ENCODE measurements around the gene RAPSN. TPM values are rescaled to one million over a fixed set of nuclear protein-coding genes. Genes with fewer than 3 reads are reported as not detected.

Gene RAPSN
- total RNA-seq, 4 donors from 2014 or later: 0.42 to 1.4 (median 0.70) TPM

- H3K4me1 ChIP-seq: no peaks in the 10 kb centered on the region
- DNase-seq (ENCODE audit: extremely low spot score): no peak
- TF ChIP-seq POLR2A (IDR thresholded peaks at IDR 0.05; ENCODE audit: low read depth): no peak
- TF ChIP-seq EP300 (IDR thresholded peaks at IDR 0.05): no peak
- no peak for TF ChIP-seq POLR2AphosphoS5 (IDR thresholded peaks at IDR 0.05)
- TF ChIP-seq, protein P1, sequence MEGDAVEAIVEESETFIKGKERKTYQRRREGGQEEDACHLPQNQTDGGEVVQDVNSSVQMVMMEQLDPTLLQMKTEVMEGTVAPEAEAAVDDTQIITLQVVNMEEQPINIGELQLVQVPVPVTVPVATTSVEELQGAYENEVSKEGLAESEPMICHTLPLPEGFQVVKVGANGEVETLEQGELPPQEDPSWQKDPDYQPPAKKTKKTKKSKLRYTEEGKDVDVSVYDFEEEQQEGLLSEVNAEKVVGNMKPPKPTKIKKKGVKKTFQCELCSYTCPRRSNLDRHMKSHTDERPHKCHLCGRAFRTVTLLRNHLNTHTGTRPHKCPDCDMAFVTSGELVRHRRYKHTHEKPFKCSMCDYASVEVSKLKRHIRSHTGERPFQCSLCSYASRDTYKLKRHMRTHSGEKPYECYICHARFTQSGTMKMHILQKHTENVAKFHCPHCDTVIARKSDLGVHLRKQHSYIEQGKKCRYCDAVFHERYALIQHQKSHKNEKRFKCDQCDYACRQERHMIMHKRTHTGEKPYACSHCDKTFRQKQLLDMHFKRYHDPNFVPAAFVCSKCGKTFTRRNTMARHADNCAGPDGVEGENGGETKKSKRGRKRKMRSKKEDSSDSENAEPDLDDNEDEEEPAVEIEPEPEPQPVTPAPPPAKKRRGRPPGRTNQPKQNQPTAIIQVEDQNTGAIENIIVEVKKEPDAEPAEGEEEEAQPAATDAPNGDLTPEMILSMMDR (IDR thresholded peaks at IDR 0.05): no peak
- no peak overlapping the region for H3K4me3 ChIP-seq
- no peak overlapping the region for H3K27ac ChIP-seq (replicated peaks in 1 of 4)
- H3K36me3 ChIP-seq: no peaks in the 10 kb centered on the region
- no peaks in the 10 kb centered on the region for H3K27me3 ChIP-seq
- WGBS: 82% methylated on average over 3 of the region's 3 CpGs
- intact Hi-C loops (cut with DNase I): no loop called here
- no peaks in the 10 kb centered on the region for H3K9me3 ChIP-seq
Observed at GRCh38 chr11:47443817-47444216, 5.1 kb downstream of the RAPSN start.

DNA sequence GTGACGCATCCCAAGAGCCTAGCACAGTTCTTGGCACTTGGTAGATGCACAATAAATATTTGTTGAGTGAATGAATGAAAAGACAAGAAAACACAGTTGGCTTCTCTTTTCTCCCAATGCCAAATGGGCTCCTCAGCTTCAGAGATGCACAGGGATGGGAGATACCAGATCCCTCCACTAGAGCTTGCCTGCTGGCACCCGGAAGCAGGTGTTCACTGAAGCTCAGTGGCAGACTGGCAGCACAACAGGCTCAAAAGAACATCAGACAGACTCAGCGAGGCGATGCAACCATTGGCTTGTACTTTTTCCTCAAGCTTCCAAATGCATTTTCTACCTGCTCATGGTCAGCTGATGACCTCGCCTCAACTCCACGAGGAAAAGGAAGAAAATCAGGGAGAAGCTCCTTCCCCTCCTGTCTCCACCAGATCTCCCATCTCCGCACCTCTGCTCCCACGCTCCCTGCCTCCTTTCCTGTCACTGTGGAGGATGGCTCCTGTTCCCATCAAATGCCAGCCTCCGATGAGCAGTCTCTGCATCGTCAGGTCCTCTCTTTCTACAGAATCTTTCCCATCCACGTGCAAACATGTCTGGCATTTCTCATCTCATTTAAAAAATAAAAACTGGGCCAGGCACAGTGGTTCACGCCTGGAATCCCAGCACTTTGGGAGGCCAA is 5.8 kb downstream of the RAPSN start:
- no peak overlapping the region for H3K4me3 ChIP-seq
- WGBS: 84% methylated on average over 11 of the region's 12 CpGs
- no peak for DNase-seq (ENCODE audit: extremely low spot score)
- no peak overlapping the region for H3K27ac ChIP-seq (replicated peaks in 1 of 4)
- H3K9me3 ChIP-seq: no peaks in the 10 kb centered on the region
- no peaks in the 10 kb centered on the region for H3K27me3 ChIP-seq
- no peak for TF ChIP-seq EP300 (IDR thresholded peaks at IDR 0.05)
- TF ChIP-seq, protein P1 (IDR thresholded peaks at IDR 0.05): no peak
- no peak for TF ChIP-seq POLR2A (IDR thresholded peaks at IDR 0.05; ENCODE audit: low read depth)
- TF ChIP-seq POLR2AphosphoS5 (IDR thresholded peaks at IDR 0.05): no peak
- no peaks in the 10 kb centered on the region for H3K36me3 ChIP-seq
- intact Hi-C loops (cut with DNase I): no loop called here
- peaks cover 0 to under 1% (median under 1%) of the 10 kb centered on the region in 4 donors for H3K4me1 ChIP-seq

- TF ChIP-seq POLR2AphosphoS5 (IDR thresholded peaks at IDR 0.05) (no peak), EP300 (IDR thresholded peaks at IDR 0.05) (no peak), POLR2A (IDR thresholded peaks at IDR 0.05; ENCODE audit: low read depth) (no peak)
- TF ChIP-seq, protein P1 (IDR thresholded peaks at IDR 0.05): no peak
Observed at GRCh38 chr11:47442514-47442913, 6.4 kb downstream of the RAPSN start.

GRCh38 chr11:47441421-47441820 is 7.5 kb downstream of the RAPSN start:
- DNase-seq (ENCODE audit: extremely low spot score): no peak
- peaks cover 5 to 10% (median 9%) of the 10 kb centered on the region in 4 donors for H3K4me1 ChIP-seq
- 91% methylated on average over 11 of the region's 12 CpGs for WGBS
- H3K36me3 ChIP-seq: no peaks in the 10 kb centered on the region
- H3K4me3 ChIP-seq: no peak overlapping the region
- intact Hi-C loops (cut with DNase I): no loop called here
- TF ChIP-seq, protein P1 (IDR thresholded peaks at IDR 0.05): no peak
- TF ChIP-seq POLR2AphosphoS5 (IDR thresholded peaks at IDR 0.05): no peak
- H3K9me3 ChIP-seq: no peaks in the 10 kb centered on the region
- H3K27me3 ChIP-seq: no peaks in the 10 kb centered on the region
- no peak overlapping the region for H3K27ac ChIP-seq (replicated peaks in 1 of 4)

More at GRCh38 chr11:47442514-47442913, 6.4 kb downstream of the RAPSN start:
- Histone ChIP-seq H3K27ac (replicated peaks in 1 of 4) (no peak overlapping the region), H3K4me1 (peaks cover 5 to 7% (median 6%) of the 10 kb centered on the region in 4 donors), H3K36me3 (no peaks in the 10 kb centered on the region), H3K4me3 (no peak overlapping the region), H3K27me3 (no peaks in the 10 kb centered on the region), H3K9me3 (no peaks in the 10 kb centered on the region)
- intact Hi-C loops (cut with DNase I): no loop called here
- WGBS: no CpG with 5 or more reads among the region's 8 CpGs
- DNase-seq (ENCODE audit: extremely low spot score): no peak

DNA sequence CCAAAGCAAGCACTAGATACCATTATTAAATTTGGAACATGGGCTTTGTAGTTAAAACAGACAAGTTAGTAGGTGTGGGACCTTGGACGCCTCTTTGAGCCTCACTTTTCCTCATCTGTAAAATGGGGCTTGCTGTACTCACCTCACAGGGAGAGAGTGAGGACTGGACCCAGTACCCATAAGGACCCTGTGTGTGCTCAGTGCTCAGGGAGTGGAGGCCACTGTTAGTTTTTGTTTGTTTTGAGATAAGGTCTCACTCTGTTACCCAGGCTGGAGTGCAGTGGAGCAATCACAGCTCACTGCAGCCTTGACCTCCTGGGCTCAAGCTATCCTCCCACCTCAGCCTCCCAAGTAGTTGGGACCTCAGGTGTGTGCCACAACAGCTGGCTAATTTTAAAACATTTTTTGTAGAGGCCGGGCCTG is 8.9 kb downstream of the RAPSN start:
- TF ChIP-seq POLR2A (IDR thresholded peaks at IDR 0.05; ENCODE audit: low read depth) (no peak), POLR2AphosphoS5 (IDR thresholded peaks at IDR 0.05) (no peak), EP300 (IDR thresholded peaks at IDR 0.05) (no peak)
- TF ChIP-seq, protein P1 (IDR thresholded peaks at IDR 0.05): no peak
- WGBS: 50% methylated on average over 2 of the region's 2 CpGs
- Histone ChIP-seq H3K4me1 (peaks cover 5 to 10% (median 9%) of the 10 kb centered on the region in 4 donors), H3K9me3 (no peaks in the 10 kb centered on the region), H3K27ac (replicated peaks in 1 of 4) (no peak overlapping the region), H3K27me3 (no peaks in the 10 kb centered on the region), H3K4me3 (no peak overlapping the region), H3K36me3 (no peaks in the 10 kb centered on the region)
- DNase-seq (ENCODE audit: extremely low spot score): no peak
- intact Hi-C loops (cut with DNase I): no loop called here

Measured in esophagus muscularis mucosa (tissue), 4 donors.